Central memory CD8-positive, alpha-beta T cell (primary cell): ENCODE measurements around the gene SLC25A2.
A peak's percentile ranks its signal among the peaks of the same experiment; 100 is the strongest.
"Not testable (repeated sequence)": the region's sequence is repeated elsewhere in the genome, so short reads cannot be mapped to it uniquely, and the experiment has no call there.

Experiments
- ATAC-seq: fragments of 150-1000 bp; cut with Tn5 transposase; replicated peaks from 2 replicates; pipeline ENCODE4 v1.10.0; 2022; ENCODE audit warnings: mild to moderate bottlenecking, moderate FRiP score, moderate number of reproducible peaks; ENCODE audit not compliant: poor library complexity, severe bottlenecking; ENCODE audit errors: extremely low read depth
- DNase-seq, 2 donors: peaks; one replicate each; pipeline ENCODE4 v3.0.0; 2021; ENCODE audit warnings: low spot score in 2 of 2
- H3K27ac Mint-ChIP-seq: one replicate; pipeline ENCODE4 v1.8.0; 2022; ENCODE audit warnings: low read depth, mild to moderate bottlenecking, moderate library complexity, mixed read lengths
- H3K27me3 Mint-ChIP-seq: one replicate; pipeline ENCODE4 v1.8.0; 2022; ENCODE audit warnings: mixed read lengths
- H3K36me3 Mint-ChIP-seq: one replicate; pipeline ENCODE4 v1.8.0; 2022; ENCODE audit warnings: mild to moderate bottlenecking, moderate library complexity, mixed read lengths; ENCODE audit not compliant: insufficient read depth
- H3K4me1 Mint-ChIP-seq: one replicate; pipeline ENCODE4 v1.8.0; 2022; ENCODE audit warnings: mixed read lengths
- H3K4me3 Mint-ChIP-seq: one replicate; pipeline ENCODE4 v1.8.0; 2022; ENCODE audit warnings: mild to moderate bottlenecking, moderate library complexity, mixed read lengths
- H3K9me3 Mint-ChIP-seq: one replicate; pipeline ENCODE4 v1.8.0; 2022; ENCODE audit warnings: mixed read lengths

SLC25A2 gene

DNA sequence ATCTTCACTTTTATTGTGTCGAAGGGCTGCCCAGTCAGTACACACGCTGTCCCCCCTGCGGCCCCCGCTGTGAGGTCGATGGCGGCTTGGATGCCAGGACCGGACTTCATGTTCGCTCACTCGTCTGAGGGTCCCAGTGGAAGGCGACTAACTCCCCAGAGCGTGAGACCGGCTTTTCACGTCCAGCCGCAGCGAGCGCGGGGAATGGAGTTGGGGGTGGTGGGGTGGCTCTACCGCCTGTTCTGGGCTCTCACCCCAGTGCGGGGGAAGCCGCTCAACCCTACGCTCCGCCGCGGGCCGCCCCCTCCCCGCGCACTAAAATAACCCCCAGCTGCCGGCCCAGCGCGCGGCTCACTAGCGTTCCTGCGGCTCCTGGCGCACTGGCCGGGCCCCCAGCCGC is at the start of gene SLC25A2:
Gene SLC25A2, minus strand, starts transcription at position 294 of the 400 bp plus-strand sequence. Its CDS starts 184 bp downstream, at position 110.
- no peak within 1 kb of the TSS for H3K27ac Mint-ChIP-seq
- no peaks in the 10 kb centered on the region for H3K27me3 Mint-ChIP-seq
- DNase-seq (no peak), ATAC-seq (no peak)
- peaks cover 6% of the 10 kb centered on the region for H3K9me3 Mint-ChIP-seq
- H3K36me3 Mint-ChIP-seq: no peaks in the 10 kb centered on the region
- no peak within 1 kb of the TSS for H3K4me3 Mint-ChIP-seq
- peaks cover 5% of the 10 kb centered on the region for H3K4me1 Mint-ChIP-seq

DNA sequence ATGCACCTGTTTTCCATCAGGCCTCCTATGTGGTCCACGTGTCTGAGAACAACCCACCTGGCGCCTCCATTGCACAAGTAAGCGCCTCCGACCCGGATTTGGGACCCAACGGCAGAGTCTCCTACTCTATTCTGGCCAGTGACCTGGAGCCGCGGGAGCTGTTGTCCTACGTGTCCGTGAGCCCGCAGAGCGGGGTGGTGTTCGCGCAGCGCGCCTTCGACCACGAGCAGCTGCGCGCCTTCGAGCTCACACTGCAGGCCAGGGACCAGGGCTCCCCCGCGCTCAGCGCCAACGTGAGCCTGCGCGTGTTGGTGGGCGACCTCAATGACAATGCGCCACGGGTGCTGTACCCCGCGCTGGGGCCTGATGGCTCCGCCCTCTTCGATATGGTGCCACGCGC is 47.7 kb upstream of the SLC25A2 start:
- DNase-seq (no peak), ATAC-seq (no peak)
- Mint-ChIP-seq H3K9me3 (peaks cover 5% of the 10 kb centered on the region), H3K4me3 (no peak overlapping the region), H3K27ac (no peak overlapping the region), H3K4me1 (no peaks in the 10 kb centered on the region), H3K36me3 (no peaks in the 10 kb centered on the region), H3K27me3 (peaks cover 67% of the 10 kb centered on the region)

DNA sequence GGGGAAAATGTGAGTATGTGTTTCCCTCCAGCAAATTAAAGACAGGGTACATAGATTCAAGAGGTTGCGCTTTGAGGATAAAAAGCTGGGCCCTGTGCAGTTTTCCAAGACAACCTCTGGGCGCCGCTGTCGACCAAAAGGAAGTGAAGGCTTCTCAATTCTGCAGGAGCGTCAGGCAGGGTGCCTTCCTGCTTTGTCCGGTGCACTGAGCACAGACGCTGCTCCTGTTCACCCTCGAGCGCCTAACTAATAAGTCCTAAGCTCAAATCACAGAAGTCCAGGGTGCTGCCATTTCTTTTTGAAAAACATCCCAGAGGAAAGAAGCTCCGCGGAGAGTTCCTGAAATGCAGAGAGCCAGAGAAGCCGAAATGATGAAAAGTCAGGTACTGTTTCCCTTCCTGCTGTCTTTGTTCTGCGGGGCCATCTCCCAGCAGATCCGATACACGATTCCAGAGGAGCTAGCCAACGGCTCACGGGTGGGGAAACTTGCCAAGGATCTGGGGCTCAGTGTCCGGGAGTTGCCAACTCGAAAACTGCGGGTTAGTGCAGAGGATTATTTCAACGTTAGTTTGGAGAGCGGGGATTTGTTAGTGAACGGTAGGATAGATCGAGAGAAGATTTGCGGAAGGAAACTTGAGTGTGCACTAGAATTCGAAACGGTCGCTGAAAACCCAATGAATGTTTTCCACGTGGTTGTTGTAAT is 46.2 kb upstream of the SLC25A2 start, which contains the start of gene PCDHGB1:
Gene PCDHGB1, plus strand, starts transcription at position 183 of the 703 bp plus-strand sequence. Its CDS starts 162 bp downstream, at position 345.
- Mint-ChIP-seq H3K27me3 (peaks cover 67% of the 10 kb centered on the region), H3K4me1 (no peaks in the 10 kb centered on the region), H3K36me3 (no peaks in the 10 kb centered on the region), H3K9me3 (peaks cover 5% of the 10 kb centered on the region), H3K4me3 (peak within 1 kb of the TSS; percentile 60), H3K27ac (no peak within 1 kb of the TSS)
- no peak for DNase-seq
- no peak for ATAC-seq

DNA sequence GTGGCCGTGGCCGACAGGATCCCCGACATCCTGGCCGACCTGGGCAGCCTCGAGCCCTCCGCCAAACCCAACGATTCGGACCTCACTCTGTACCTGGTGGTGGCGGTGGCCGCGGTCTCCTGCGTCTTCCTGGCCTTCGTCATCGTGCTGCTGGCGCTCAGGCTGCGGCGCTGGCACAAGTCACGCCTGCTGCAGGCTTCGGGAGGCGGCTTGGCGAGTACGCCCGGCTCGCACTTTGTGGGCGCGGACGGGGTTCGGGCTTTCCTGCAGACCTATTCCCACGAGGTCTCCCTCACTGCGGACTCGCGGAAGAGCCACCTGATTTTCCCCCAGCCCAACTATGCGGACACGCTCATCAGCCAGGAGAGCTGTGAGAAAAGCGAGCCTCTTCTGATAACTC is 42.2 kb upstream of the SLC25A2 start:
- not testable (repeated sequence) for H3K9me3 Mint-ChIP-seq, H3K36me3 Mint-ChIP-seq, H3K4me3 Mint-ChIP-seq, DNase-seq, H3K4me1 Mint-ChIP-seq, ATAC-seq, H3K27ac Mint-ChIP-seq
- peaks cover 79% of the 10 kb centered on the region for H3K27me3 Mint-ChIP-seq

DNA sequence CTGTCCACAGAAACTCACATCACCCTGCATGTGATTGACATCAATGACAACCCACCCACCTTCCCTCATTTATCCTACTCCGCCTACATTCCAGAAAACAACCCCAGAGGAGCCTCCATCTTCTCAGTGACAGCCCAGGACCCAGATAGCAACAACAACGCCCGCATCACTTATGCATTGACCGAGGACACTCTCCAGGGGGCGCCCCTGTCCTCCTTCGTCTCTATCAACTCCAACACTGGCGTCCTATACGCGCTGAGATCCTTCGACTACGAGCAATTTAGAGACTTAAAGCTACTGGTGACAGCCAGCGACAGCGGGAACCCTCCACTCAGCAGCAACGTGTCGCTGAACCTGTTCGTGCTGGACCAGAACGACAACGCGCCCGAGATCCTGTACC is 41.5 kb upstream of the SLC25A2 start:
- Mint-ChIP-seq H3K4me1 (no peaks in the 10 kb centered on the region), H3K4me3 (no peak overlapping the region), H3K36me3 (no peaks in the 10 kb centered on the region), H3K9me3 (peaks cover 5% of the 10 kb centered on the region), H3K27ac (no peak overlapping the region), H3K27me3 (peaks cover 77% of the 10 kb centered on the region)
- DNase-seq: no peak
- no peak for ATAC-seq

DNA sequence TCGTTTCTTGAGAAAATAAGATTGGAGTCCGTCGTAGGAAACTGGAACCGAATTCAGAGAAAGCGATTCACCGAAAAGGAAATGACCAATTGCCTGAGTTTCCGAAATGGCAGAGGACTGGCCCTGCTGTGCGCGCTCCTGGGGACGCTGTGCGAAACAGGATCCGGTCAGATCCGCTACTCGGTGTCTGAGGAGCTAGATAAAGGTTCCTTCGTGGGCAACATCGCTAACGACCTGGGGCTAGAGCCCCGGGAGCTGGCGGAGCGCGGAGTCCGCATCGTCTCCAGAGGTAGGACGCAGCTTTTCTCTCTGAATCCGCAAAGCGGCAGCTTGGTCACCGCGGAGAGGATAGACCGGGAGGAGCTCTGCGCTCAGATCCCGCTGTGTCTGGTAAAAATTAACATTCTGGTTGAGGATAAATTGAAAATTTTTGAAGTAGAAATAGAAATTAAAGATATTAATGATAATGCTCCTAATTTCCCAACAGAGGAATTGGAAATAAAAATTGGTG is 40.2 kb upstream of the SLC25A2 start:
- no peaks in the 10 kb centered on the region for H3K4me1 Mint-ChIP-seq
- peak overlapping the region; percentile 40 for H3K4me3 Mint-ChIP-seq
- no peak for DNase-seq
- no peak overlapping the region for H3K27ac Mint-ChIP-seq
- no peak for ATAC-seq
- H3K36me3 Mint-ChIP-seq: no peaks in the 10 kb centered on the region
- peaks cover 76% of the 10 kb centered on the region for H3K27me3 Mint-ChIP-seq
- H3K9me3 Mint-ChIP-seq: peaks cover 5% of the 10 kb centered on the region

DNA sequence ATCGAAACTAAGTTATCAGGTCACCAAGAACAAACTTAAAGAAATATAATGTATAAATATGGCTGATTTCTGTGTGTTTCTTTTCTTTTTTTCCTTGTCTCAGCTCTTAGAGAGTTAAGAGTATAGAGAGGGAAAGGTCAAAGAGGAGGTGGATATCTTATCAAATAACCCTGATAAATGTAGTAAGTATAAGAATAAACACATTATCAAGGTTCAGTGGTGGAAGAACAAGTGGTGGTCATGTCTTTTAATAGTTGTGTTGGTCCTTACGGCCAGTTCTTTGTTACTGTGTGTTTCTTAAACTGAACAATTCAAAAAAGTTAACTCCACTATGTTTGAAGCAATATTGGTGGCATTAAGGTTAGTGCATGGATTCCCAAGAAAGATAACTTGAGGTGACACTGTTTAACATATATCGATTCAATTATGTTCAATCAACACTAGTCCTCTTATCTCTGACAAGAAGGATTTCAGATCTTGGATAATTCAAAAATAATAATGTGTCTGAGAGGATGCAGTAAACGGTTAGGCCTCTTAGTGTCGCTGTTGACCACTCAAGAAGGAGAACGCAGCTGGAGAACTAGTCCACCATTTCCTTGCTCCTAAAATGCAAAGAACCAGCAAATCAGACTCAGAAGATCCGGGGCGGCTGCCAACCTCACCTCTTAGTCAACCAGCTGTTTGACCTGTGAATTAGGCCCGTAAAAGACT is 39.5 kb upstream of the SLC25A2 start, which contains the start of gene PCDHGA3:
Gene PCDHGA3, plus strand, starts transcription at position 588 of the 711 bp plus-strand sequence. CDS start 205 bp downstream, outside the sequence.
- Mint-ChIP-seq H3K4me3 (peak within 1 kb of the TSS; percentile 40), H3K27me3 (peaks cover 82% of the 10 kb centered on the region), H3K36me3 (no peaks in the 10 kb centered on the region), H3K27ac (no peak within 1 kb of the TSS), H3K4me1 (no peaks in the 10 kb centered on the region), H3K9me3 (peaks cover 5% of the 10 kb centered on the region)
- no peak for ATAC-seq
- DNase-seq: no peak

DNA sequence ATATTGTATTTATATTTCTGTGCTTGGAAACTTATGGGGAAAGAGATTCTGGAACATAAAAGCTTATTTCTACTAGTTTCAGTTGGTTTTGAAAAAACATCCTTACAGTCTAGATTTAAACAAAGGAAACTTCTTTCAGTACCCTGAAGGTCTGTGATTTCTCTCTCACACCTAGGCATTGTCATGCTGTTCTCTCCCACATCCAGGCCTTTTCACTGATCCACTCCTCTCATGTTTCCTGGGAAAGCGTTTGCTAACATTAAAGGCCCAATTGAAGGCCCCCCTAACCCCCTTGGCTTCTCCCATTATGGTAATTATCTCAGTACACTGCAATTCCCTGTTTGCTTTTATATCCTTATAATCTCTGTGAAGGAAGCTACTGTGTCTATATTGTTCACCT is 38.9 kb upstream of the SLC25A2 start:
- H3K36me3 Mint-ChIP-seq: no peaks in the 10 kb centered on the region
- peaks cover 11% of the 10 kb centered on the region for H3K9me3 Mint-ChIP-seq
- H3K27ac Mint-ChIP-seq: no peak overlapping the region
- peaks cover 88% of the 10 kb centered on the region for H3K27me3 Mint-ChIP-seq
- no peak overlapping the region for H3K4me3 Mint-ChIP-seq
- ATAC-seq: no peak
- H3K4me1 Mint-ChIP-seq: no peaks in the 10 kb centered on the region
- DNase-seq: no peak

DNA sequence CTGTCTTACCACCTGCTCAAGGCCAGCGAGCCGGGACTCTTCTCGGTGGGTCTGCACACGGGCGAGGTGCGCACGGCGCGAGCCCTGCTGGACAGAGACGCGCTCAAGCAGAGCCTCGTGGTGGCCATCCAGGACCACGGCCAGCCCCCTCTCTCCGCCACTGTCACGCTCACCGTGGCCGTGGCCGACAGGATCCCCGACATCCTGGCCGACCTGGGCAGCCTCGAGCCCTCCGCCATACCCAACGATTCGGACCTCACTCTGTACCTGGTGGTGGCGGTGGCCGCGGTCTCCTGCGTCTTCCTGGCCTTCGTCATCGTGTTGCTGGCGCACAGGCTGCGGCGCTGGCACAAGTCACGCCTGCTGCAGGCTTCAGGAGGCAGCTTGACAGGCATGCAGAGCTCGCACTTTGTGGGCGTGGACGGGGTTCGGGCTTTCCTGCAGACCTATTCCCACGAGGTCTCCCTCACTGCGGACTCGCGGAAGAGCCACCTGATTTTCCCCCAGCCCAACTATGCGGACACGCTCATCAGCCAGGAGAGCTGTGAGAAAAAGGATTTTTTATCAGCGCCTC is 37.0 kb upstream of the SLC25A2 start:
- not testable (repeated sequence) for H3K4me1 Mint-ChIP-seq, ATAC-seq, H3K27ac Mint-ChIP-seq, DNase-seq, H3K36me3 Mint-ChIP-seq, H3K4me3 Mint-ChIP-seq
- Mint-ChIP-seq H3K27me3 (peaks cover 91% of the 10 kb centered on the region), H3K9me3 (peaks cover 11% of the 10 kb centered on the region)

DNA sequence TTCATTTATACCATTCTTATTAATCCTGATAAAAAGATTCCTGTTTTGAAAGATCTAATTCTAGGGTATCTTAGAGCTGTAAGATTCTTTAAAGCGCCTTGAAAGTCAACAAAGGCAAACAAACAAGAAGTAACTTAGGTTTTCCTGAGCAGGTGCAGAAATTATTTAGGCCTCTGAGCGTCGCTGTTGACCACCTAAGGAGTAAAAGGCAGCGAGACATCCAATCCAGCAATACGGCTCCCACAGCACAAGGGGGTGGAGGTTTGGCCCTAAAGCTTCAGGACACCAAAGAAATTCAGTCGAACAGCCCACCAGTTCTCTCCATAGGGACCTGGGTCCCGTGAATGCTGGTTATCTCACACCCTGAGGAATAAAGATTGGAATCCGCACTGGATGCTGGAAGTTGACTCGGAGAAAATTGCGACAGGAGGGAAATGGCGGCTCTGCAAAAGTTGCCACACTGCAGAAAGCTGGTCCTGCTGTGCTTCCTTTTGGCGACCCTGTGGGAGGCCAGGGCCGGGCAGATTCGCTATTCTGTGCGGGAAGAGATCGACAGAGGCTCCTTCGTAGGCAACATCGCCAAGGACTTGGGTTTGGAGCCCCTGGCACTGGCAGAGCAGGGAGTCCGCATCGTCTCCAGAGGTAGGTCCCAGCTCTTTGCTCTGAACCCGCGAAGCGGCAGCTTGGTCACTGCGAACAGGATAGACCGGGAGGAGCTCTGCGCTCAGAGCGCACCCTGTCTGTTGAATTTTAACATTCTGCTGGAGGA is 34.9 kb upstream of the SLC25A2 start, which contains the start of gene PCDHGA2:
Gene PCDHGA2, plus strand, starts transcription at position 223 of the 769 bp plus-strand sequence.
- H3K27ac Mint-ChIP-seq: no peak within 1 kb of the TSS
- ATAC-seq (no peak), DNase-seq (no peak)
- no peak within 1 kb of the TSS for H3K4me3 Mint-ChIP-seq
- H3K27me3 Mint-ChIP-seq: peaks cover 92% of the 10 kb centered on the region
- no peaks in the 10 kb centered on the region for H3K4me1 Mint-ChIP-seq
- peaks cover 15% of the 10 kb centered on the region for H3K9me3 Mint-ChIP-seq
- H3K36me3 Mint-ChIP-seq: peaks cover 2% of the 10 kb centered on the region

DNA sequence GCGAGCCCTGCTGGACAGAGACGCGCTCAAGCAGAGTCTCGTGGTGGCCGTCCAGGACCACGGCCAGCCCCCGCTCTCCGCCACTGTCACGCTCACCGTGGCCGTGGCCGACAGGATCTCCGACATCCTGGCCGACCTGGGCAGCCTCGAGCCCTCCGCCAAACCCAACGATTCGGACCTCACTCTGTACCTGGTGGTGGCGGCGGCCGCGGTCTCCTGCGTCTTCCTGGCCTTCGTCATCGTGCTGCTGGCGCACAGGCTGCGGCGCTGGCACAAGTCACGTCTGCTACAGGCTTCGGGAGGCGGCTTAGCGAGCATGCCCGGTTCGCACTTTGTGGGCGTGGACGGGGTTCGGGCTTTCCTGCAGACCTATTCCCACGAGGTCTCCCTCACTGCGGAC is 28.7 kb upstream of the SLC25A2 start:
- H3K36me3 Mint-ChIP-seq, H3K4me3 Mint-ChIP-seq, H3K27ac Mint-ChIP-seq, DNase-seq, H3K9me3 Mint-ChIP-seq, ATAC-seq, H3K4me1 Mint-ChIP-seq: not testable (repeated sequence)
- peaks cover 69% of the 10 kb centered on the region for H3K27me3 Mint-ChIP-seq
